PFSK-1 (cell line): ENCODE results near the gene ARL15.

Experiments
- POLR2AphosphoS5 ChIP-seq: IDR thresholded peaks from 2 replicates; pipeline ENCODE4 v1.6.1; 2012; ENCODE audit warnings: low read depth, mild to moderate bottlenecking, control low read depth, low read length, moderate library complexity
- REST ChIP-seq, 2 experiments: IDR thresholded peaks; 2 replicates each; pipeline versions ENCODE4 v1.6.1 to v1.8.0; 2011 to 2012; ENCODE audit warnings: low read depth in 2 of 2, low read length in 2 of 2, control low read depth in 1 of 2, inconsistent platforms in 1 of 2, mild to moderate bottlenecking in 1 of 2, moderate library complexity in 1 of 2; ENCODE audit not compliant: insufficient read depth in 1 of 2
- SIN3A ChIP-seq: IDR thresholded peaks from 2 replicates; pipeline ENCODE4 v1.6.1; 2012; ENCODE audit warnings: mild to moderate bottlenecking, low read length, moderate library complexity, borderline replicate concordance; ENCODE audit not compliant: insufficient read depth
- TAF1 ChIP-seq: IDR thresholded peaks from 2 replicates; pipeline ENCODE4 v1.6.1; 2012; ENCODE audit warnings: low read length, control low read depth, borderline replicate concordance; ENCODE audit not compliant: insufficient read depth

GRCh38 chr5:54173251-54173650 lies 137.1 kb downstream of the ARL15 start:
- TF ChIP-seq REST (IDR thresholded peaks at IDR 0.05; ENCODE audit: insufficient read depth in 1 of 2, low read depth in 2 of 2, low read length in 2 of 2) (no peak), TAF1 (no peak), SIN3A (no peak), POLR2AphosphoS5 (no peak)
